HTERT RPE-1 (cell line): ENCODE measurements around the gene ADAM23.

ENCODE experiments used
- in situ Hi-C: fragments of 300-500 bp; cut with MboI; formaldehyde crosslinking; loops from 4 replicates; pipeline ENCODE4 v1.14.3; 2020; ENCODE audit warnings: low sequenced_read_pairs

ADAM23 gene

GRCh38 chr2:206561962-206562361 lies 118.6 kb downstream of the ADAM23 start:
- in situ Hi-C loops, result no loop called here

DNA sequence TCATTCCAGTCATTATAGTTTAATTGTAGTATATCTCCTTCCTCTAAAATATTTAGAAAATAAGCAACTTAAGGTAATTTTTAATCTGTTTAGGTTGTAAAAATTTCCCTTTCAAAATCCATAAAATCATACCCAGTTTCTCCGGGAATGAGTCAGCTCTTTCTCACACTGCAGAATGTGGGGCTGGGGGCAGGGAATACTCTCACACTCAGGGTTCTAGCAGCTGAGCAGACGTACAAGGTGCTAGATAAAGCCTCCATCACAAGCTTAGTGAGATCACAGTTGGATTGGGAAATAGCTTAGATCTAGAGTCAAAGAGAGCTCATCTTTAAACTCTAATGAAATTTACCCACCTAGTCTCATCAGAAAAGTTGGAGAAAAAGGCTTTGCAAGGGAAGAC lies 119.0 kb downstream of the ADAM23 start:
- in situ Hi-C loops, result no loop called here

DNA sequence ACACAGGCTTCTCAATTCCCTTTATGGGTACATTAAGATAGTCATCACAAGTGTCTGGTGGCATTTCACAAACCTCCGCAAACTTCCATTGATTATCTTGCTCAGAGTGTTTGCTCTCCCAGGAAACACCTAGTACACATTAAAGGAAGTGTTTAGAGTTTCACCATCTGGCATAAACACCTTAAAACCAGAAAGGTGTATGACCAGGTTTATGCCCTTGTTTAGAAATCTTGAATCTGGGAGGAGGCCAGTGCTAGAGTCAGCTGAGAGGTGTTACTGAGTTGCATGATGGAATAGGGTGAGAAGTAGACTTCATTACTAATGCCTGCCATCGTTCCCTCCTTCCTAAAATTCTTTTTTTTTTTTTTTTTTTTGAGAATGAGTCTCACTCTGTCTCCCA lies 120.0 kb downstream of the ADAM23 start:
- in situ Hi-C loops, result no loop called here

DNA sequence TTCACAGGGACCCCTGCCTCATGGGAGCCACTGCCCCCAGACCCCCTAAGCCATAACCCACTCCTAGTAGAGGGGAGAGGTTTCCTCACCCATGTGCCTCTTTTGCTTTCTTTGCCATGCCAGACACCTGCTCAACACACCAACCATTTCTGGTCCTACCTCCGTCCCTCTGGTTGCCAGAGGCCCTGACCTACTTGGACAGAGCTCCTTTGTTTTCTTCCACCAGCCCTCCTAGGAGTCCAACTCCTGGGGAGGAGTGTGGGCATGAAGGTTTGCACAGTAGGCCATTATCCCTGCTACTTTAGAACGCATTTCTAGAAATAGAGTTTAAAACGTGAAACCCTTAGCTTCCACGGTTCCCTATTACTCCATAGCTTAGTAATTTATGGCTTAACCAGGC lies 122.3 kb downstream of the ADAM23 start:
- in situ Hi-C loops, result no loop called here

DNA sequence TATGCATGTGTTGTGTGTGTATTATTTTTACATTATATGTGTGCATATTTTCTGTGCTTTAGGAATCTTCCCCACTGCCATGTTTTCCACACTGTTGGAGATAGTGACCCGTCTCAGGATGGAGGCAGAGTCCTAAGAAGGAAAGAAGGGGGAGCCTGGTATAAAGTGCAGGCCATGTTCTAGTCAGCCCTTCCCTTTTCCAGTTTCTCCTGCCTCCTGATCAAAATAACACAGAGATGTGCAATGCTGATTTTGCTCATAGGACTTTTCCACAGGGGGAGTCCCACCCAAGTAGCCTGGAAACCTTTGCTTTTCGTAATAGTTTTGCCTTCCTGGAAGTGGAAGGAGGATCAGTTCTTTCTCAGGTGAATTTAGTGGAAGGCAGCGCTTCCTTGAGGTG lies 126.1 kb downstream of the ADAM23 start:
- in situ Hi-C loops, result no loop called here

- in situ Hi-C loops, result no loop called here
These were observed 126.9 kb downstream of the ADAM23 start for GRCh38 chr2:206570199-206570598.

- in situ Hi-C loops, result no loop called here
These were observed 129.4 kb downstream of the ADAM23 start for GRCh38 chr2:206572725-206573124.

DNA sequence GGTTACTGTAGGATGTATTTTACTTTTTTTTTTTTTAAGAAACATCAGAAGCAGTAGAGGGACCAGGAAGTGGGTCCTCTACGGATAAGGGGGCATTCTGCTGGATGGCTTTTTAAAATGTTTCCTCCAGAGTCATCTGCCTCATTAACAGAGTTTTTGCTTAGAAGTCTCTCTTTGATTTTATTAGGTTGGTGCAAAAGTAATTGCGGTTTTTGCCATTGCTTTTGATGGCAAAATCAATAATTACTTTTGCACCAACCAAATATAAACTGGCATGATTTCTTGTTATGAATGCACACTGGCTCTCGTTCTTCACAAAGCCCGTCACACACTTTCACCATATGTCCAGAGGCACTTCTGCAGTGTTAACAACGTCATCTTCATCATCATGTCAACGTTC lies 130.5 kb downstream of the ADAM23 start:
- in situ Hi-C loops, result no loop called here

- in situ Hi-C loops, result no loop called here
These were observed 141.2 kb downstream of the ADAM23 start for GRCh38 chr2:206584323-206585116.

DNA sequence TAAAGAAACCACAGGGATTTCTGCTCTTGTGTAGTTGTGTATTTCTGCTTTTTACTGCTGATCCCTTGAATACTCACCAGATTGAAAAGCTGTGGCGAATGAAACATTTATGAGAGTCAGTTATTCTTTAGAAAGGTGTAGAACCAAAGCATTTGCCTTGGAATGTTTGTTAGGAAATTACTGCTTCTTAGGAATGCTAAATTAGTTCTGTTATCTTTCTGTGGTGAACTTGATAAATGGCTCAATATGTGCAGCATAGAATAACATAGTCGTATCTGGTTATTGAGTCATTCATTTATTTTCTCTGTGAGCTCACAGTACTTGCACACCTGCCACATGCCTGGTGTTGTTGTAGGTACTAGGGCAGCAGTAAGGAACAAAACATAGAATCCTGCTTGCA lies 142.0 kb downstream of the ADAM23 start:
- in situ Hi-C loops, result no loop called here

- in situ Hi-C loops, result no loop called here
These were observed 143.3 kb downstream of the ADAM23 start for GRCh38 chr2:206586609-206587008.

- in situ Hi-C loops, result no loop called here
These were observed 154.4 kb downstream of the ADAM23 start for GRCh38 chr2:206597717-206598218.

DNA sequence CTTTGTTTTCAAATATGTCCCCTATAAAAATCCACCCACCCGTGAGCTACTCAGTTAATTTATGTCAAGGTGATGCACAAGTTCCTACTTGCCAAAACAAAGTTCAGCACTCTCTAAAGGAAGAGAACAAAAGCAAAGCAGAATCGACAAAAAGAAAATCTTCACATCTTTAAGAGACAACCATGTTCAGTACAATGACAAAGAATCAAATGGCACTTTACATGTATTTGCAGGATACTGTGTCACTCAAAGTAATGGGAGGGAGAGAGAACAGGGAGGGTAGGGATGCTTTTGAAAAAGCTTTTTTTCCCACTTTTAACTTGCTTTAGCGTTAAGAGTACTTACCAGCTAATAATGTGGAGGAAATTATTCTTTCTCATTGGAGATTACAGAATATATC lies 159.9 kb downstream of the ADAM23 start:
- in situ Hi-C loops, result no loop called here

DNA sequence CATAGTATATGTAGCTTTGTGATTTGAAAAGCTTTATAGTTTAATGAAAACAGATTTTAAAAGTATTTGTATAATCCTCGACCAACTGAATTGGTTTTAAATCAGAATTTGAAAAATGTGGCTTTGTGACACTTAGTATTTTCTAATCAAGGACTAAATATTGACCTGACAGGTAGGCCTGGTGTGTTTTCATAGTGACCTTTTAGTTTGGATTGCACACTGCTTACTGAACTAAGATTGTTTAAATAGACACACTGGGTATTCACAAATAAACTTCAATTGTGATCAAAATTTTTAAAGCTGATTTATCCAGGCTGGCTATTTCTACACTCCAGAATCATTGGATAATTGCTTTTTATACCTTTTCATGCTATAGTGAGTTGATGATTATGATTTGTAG lies 167.1 kb downstream of the ADAM23 start:
- in situ Hi-C loops, result no loop called here

GRCh38 chr2:206611191-206611590 lies 167.9 kb downstream of the ADAM23 start:
- in situ Hi-C loops, result no loop called here

DNA sequence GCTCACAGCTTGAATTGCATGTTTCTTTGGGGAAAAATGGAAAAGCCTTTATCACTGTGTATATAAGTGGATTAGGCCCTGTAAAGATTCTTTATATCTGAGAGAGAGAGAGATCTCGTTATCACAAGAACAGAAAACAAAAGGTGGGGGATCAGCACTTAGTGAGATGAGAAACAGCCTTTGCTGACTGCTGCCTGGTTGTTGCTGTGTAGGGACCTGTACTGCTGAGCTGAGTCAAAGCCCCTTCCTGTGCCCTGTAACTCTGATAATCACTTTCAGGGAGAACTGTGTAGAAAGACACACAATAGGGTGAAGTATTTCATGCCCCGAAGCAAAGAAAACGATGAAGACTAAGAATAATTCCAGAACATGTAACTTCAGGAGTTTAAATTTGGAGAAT lies 168.4 kb downstream of the ADAM23 start:
- in situ Hi-C loops, result no loop called here

DNA sequence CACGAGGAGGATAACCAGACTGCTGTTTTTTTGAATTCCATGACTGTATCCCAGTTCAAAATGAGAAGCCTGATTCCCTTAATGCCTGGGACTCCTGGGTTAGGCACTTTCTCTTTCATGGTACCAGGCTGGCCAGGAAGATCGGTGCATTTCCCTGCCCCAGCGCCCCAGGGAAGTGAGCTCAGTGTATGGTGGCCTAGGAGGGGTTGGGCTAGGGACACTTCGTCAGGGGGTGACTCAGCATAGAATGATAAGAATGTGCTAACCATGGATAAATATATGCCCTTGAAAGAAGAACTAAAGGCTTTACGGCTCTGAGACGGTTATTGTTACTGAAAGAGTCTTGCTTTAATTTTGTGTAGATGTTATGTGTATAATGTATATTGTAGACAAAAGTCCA lies 171.5 kb downstream of the ADAM23 start:
- in situ Hi-C loops, result no loop called here

- in situ Hi-C loops, result no loop called here
These were observed 172.2 kb downstream of the ADAM23 start for GRCh38 chr2:206615417-206616089.

- in situ Hi-C loops, result no loop called here
These were observed 172.8 kb downstream of the ADAM23 start for GRCh38 chr2:206616151-206616550.

GRCh38 chr2:206619011-206619410 lies 175.7 kb downstream of the ADAM23 start:
- in situ Hi-C loops, result no loop called here

DNA sequence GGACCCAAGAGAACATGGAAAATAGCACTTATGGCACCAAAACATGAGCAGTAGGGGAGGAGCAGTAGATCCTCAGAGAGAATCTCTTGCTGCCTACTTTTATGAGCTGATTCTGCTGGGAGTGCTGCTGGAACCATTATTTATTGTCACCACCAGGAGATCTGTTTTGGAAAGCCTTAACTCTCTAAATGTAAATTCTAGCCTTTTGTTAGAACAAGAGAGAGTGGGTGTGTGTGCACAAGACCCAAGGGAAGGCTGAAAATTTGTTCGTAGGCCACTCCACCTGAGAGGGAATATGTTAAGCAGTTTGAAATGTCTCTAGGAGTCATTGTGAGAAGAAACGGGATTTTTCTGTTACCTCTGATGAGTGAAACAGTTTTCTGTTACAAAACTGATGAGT lies 182.8 kb downstream of the ADAM23 start:
- in situ Hi-C loops, result no loop called here

- in situ Hi-C loops, result no loop called here
These were observed 184.3 kb downstream of the ADAM23 start for GRCh38 chr2:206627632-206628031.
